Neural progenitor cell (in vitro differentiated cells): ENCODE measurements around the gene C1orf226.

Source experiments
- CTCF ChIP-seq: fragments of 200-600 bp; sonication (generic); IDR thresholded peaks from 2 replicates; pipeline ENCODE4 v1.5.1; 2017; ENCODE audit warnings: antibody characterized with exemption, mild to moderate bottlenecking
- EZH2 ChIP-seq: fragments of 200-600 bp; sonication (generic); IDR thresholded peaks from 2 replicates; pipeline ENCODE4 v1.6.1; 2017; ENCODE audit warnings: antibody characterized with exemption, mild to moderate bottlenecking, moderate library complexity
- EZH2phosphoT487 ChIP-seq: fragments of 200-600 bp; sonication (generic); IDR thresholded peaks from 2 replicates; pipeline ENCODE4 v1.6.1; 2017; ENCODE audit warnings: antibody characterized with exemption

- no peak for TF ChIP-seq CTCF
- no peak for TF ChIP-seq EZH2
- TF ChIP-seq EZH2phosphoT487, result no peak
Measured at GRCh38 chr1:162367073-162367472, 14.5 kb upstream of the C1orf226 start.
